HCT116 (cell line): Measurements from ENCODE around the gene RGS7.

ENCODE experiments used
- EGR1 ChIP-seq: IDR thresholded peaks from 2 replicates; pipeline ENCODE4 v1.6.1; 2012; ENCODE audit warnings: low read depth
- JUND ChIP-seq: IDR thresholded peaks from 2 replicates; pipeline ENCODE4 v1.6.1; 2012
- SIN3A ChIP-seq: IDR thresholded peaks from 2 replicates; pipeline ENCODE4 v1.6.1; 2012; ENCODE audit warnings: low read depth

DNA sequence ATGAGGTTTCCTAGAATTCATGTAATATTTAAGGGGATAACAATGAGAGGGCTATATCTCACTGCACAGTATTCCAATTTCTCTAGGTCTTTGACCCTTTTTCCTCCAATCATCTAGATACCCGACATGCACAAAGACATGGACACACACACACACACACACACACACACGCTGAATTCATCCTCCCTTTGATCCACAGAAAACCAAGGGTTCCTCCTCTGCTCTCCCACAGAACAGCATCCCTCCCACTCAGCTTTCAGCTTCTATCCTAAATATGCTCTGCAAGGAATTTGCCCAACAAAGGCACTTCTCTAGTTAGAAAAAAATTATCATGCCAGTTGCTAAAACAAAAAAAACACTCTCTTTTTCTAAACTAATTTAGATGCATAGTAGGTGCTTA is 231.7 kb downstream of the RGS7 start:
- no peak for TF ChIP-seq JUND
- no peak for TF ChIP-seq EGR1
- no peak for TF ChIP-seq SIN3A
